ENCODE measurements around the gene ANP32E.
"Not testable (repeated sequence)": the region's sequence is repeated elsewhere in the genome, so short reads cannot be mapped to it uniquely, and the experiment has no call there.

ANP32E gene

GRCh38 chr1:150186438-150186788, 49.5 kb downstream of the ANP32E start:
- not testable (repeated sequence) for H3K9me3 ChIP-seq (ENCODE audit: control insufficient read depth, insufficient read depth, low read depth, low read length); H3K36me3 ChIP-seq (ENCODE audit: control insufficient read depth in 2 of 2, insufficient read depth in 1 of 2, low read length in 2 of 2); H3K27ac ChIP-seq (ENCODE audit: extremely low read depth, low read depth, low read length); H3K4me1 ChIP-seq (ENCODE audit: control insufficient read depth, insufficient read depth, low read length); H3K4me3 ChIP-seq (ENCODE audit: low read depth, low read length)
- POLR2A ChIA-PET, result interaction anchor here (1.0 to 2.1 kb wide), 2 partner anchors 119 to 299 kb away, joined by 3 to 15 read pairs; partner anchors contain the start of gene VPS45
- CTCF ChIA-PET, result interaction anchor here (0.6 to 3.0 kb wide), 21 partner anchors 8 to 298 kb away, joined by 3 to 29 read pairs (median 7); partner anchors contain the start of gene VPS45

GRCh38 chr1:150185481-150185880, 50.4 kb downstream of the ANP32E start:
- H3K36me3 ChIP-seq (ENCODE audit: control insufficient read depth in 2 of 2, insufficient read depth in 1 of 2, low read length in 2 of 2), result no peaks in the 10 kb centered on the region
- TF ChIP-seq ZNF335 (tag by site-specific recombination; conservative IDR thresholded peaks at IDR 0.05) (no peak), PRDM2 (tag by site-specific recombination; IDR thresholded peaks at IDR 0.05; ENCODE audit: borderline replicate concordance) (no peak), PRDM10 (tag by site-specific recombination; IDR thresholded peaks at IDR 0.05) (peak; percentile 87), ZNF600 (tag by site-specific recombination; IDR thresholded peaks at IDR 0.05) (peak; percentile 36; the same call in 1 of the 2 replicates), ZNF785 (tag by site-specific recombination; IDR thresholded peaks at IDR 0.05) (no peak), ZSCAN30 (tag by site-specific recombination; IDR thresholded peaks at IDR 0.05) (no peak), ZNF670 (tag by site-specific recombination; IDR thresholded peaks at IDR 0.05; ENCODE audit: low read depth) (no peak), ZNF488 (tag by site-specific recombination; IDR thresholded peaks at IDR 0.05) (no peak), ZNF292 (tag by site-specific recombination; IDR thresholded peaks at IDR 0.05; ENCODE audit: borderline replicate concordance, low read depth) (no peak), MZF1 (tag by site-specific recombination; IDR thresholded peaks at IDR 0.05; ENCODE audit: borderline replicate concordance) (no peak), ZNF837 (tag by site-specific recombination; IDR thresholded peaks at IDR 0.05) (no peak)
- ChIA-PET POLR2A (no interaction called here), CTCF (interaction anchor here (2.6 to 3.0 kb wide), 2 partner anchors 10 to 24 kb away, joined by 12 to 20 read pairs; no protein-coding TSS in a partner anchor)
- no peak overlapping the region for H3K27ac ChIP-seq (ENCODE audit: extremely low read depth, low read depth, low read length)
- no peak overlapping the region for H3K4me3 ChIP-seq (ENCODE audit: low read depth, low read length)
- no peaks in the 10 kb centered on the region for H3K9me3 ChIP-seq (ENCODE audit: control insufficient read depth, insufficient read depth, low read depth, low read length)
- H3K4me1 ChIP-seq (ENCODE audit: control insufficient read depth, insufficient read depth, low read length), result peaks cover 3% of the 10 kb centered on the region; the same call in 1 of the 2 replicates

Data from HEK293 (cell line).